Measurements from ENCODE around the gene KCTD16. TPM values are rescaled to one million over a fixed set of nuclear protein-coding genes. Genes with fewer than 3 reads are reported as not detected.

KCTD16 gene
- total RNA-seq, 1 experiment from 2014 or later = 0.14 TPM

- CTCF ChIA-PET = no interaction called here
- no TSS peak for BruUV-seq (replicated peaks)
- intact Hi-C loops (cut with micrococcal nuclease; ENCODE audit: unreplicated experiment) = no loop called here
- DNase-seq = no peak
- peaks cover 3% of the 10 kb centered on the region for H3K27me3 Mint-ChIP-seq (ENCODE audit: unreplicated experiment)
- no peaks in the 10 kb centered on the region for H3K36me3 Mint-ChIP-seq (ENCODE audit: insufficient read depth, unreplicated experiment)
- no peak overlapping the region for H3K4me3 Mint-ChIP-seq (ENCODE audit: low read depth, unreplicated experiment)
- no peak overlapping the region for H3K27ac Mint-ChIP-seq (ENCODE audit: unreplicated experiment)
- TF ChIP-seq CTCF (IDR thresholded peaks at IDR 0.05; ENCODE audit: unreplicated experiment) = no peak
- no peaks in the 10 kb centered on the region for H3K4me1 Mint-ChIP-seq (ENCODE audit: low read depth, unreplicated experiment)
- no peaks in the 10 kb centered on the region for H3K9me3 Mint-ChIP-seq (ENCODE audit: low read depth, unreplicated experiment)
Observed at GRCh38 chr5:144230806-144231205, 60.1 kb downstream of the KCTD16 start.

DNA sequence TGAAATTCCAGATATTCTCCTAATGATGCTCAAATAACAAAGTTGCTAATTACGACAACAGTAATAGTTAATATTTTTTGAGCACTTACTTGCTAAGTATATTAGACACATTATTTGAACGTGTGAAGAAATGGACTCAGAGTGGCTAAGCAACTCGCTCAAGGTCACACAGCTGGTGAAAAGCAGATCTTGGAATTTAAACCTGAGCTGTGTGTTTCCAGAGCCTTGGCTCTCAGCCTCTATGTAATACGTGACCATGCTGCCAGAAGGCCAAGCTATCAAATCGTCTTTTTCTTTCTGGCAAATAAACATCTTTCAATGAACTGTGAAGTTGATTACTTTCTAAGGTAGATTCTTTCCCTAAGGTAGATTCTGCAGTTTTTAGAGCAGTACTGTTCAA lies 61.6 kb downstream of the KCTD16 start:
- no peaks in the 10 kb centered on the region for H3K9me3 Mint-ChIP-seq (ENCODE audit: low read depth, unreplicated experiment)
- intact Hi-C loops (cut with micrococcal nuclease; ENCODE audit: unreplicated experiment) = no loop called here
- BruUV-seq (replicated peaks) = no TSS peak

DNA sequence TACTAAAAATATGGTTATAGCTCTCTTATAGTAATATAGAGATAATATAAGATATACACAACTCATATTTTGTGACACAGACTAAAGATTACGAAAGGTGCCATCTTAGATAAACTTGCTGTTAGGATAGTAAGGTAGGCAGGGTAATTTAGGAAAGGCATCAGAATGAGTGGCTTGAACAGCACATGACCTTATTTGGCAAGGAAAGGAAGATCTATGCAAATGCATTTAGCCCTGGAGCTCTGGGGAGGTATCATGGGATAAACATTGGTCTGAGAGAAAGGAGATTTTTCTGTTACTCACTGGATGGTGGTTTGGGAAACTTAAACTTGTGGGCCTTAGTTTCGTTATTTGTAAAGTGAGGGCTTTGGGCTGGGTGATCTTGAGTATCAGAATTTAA lies 65.8 kb downstream of the KCTD16 start:
- BruUV-seq (replicated peaks) = no TSS peak
- no peaks in the 10 kb centered on the region for H3K36me3 Mint-ChIP-seq (ENCODE audit: insufficient read depth, unreplicated experiment)
- no peak for TF ChIP-seq CTCF (IDR thresholded peaks at IDR 0.05; ENCODE audit: unreplicated experiment)
- H3K4me1 Mint-ChIP-seq (ENCODE audit: low read depth, unreplicated experiment) = no peaks in the 10 kb centered on the region
- no peak overlapping the region for H3K27ac Mint-ChIP-seq (ENCODE audit: unreplicated experiment)
- no peak for DNase-seq
- intact Hi-C loops (cut with micrococcal nuclease; ENCODE audit: unreplicated experiment) = no loop called here
- no peak overlapping the region for H3K4me3 Mint-ChIP-seq (ENCODE audit: low read depth, unreplicated experiment)
- CTCF ChIA-PET = no interaction called here
- peaks cover 50% of the 10 kb centered on the region for H3K27me3 Mint-ChIP-seq (ENCODE audit: unreplicated experiment)
- no peaks in the 10 kb centered on the region for H3K9me3 Mint-ChIP-seq (ENCODE audit: low read depth, unreplicated experiment)

More for the DNA sequence above, 61.6 kb downstream of the KCTD16 start:
- Mint-ChIP-seq H3K36me3 (ENCODE audit: insufficient read depth, unreplicated experiment) (no peaks in the 10 kb centered on the region), H3K27ac (ENCODE audit: unreplicated experiment) (no peak overlapping the region), H3K4me3 (ENCODE audit: low read depth, unreplicated experiment) (no peak overlapping the region), H3K4me1 (ENCODE audit: low read depth, unreplicated experiment) (no peaks in the 10 kb centered on the region), H3K27me3 (ENCODE audit: unreplicated experiment) (peaks cover 18% of the 10 kb centered on the region)
- DNase-seq = no peak
- no peak for TF ChIP-seq CTCF (IDR thresholded peaks at IDR 0.05; ENCODE audit: unreplicated experiment)
- CTCF ChIA-PET = no interaction called here

DNA sequence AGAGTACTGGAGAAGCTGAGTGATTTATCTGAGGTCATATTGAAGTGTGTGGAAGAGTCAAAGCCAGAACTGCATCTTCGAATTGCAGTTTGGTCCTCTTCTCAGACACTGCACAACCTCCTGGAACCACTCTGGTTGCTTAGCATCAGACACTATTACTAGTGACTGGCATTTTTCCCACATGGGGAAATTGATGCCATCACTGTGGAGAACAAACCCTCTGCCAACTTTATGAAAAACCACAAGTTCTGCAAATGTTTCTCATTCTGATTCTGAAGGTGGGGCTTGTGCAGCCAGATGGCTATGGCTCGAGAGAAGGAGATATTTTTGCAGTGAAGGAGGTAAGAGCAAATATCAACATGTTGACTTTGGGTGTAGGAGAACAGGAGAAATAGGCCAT lies 67.2 kb downstream of the KCTD16 start:
- CTCF ChIA-PET = no interaction called here
- H3K36me3 Mint-ChIP-seq (ENCODE audit: insufficient read depth, unreplicated experiment) = no peaks in the 10 kb centered on the region
- no peak for TF ChIP-seq CTCF (IDR thresholded peaks at IDR 0.05; ENCODE audit: unreplicated experiment)
- H3K9me3 Mint-ChIP-seq (ENCODE audit: low read depth, unreplicated experiment) = no peaks in the 10 kb centered on the region
- no TSS peak for BruUV-seq (replicated peaks)
- intact Hi-C loops (cut with micrococcal nuclease; ENCODE audit: unreplicated experiment) = no loop called here
- H3K4me3 Mint-ChIP-seq (ENCODE audit: low read depth, unreplicated experiment) = no peak overlapping the region
- no peaks in the 10 kb centered on the region for H3K4me1 Mint-ChIP-seq (ENCODE audit: low read depth, unreplicated experiment)
- DNase-seq = no peak
- no peak overlapping the region for H3K27ac Mint-ChIP-seq (ENCODE audit: unreplicated experiment)
- H3K27me3 Mint-ChIP-seq (ENCODE audit: unreplicated experiment) = peaks cover 50% of the 10 kb centered on the region

GRCh38 chr5:144247131-144247530 lies 76.5 kb downstream of the KCTD16 start:
- intact Hi-C loops (cut with micrococcal nuclease; ENCODE audit: unreplicated experiment) = no loop called here
- no peaks in the 10 kb centered on the region for H3K9me3 Mint-ChIP-seq (ENCODE audit: low read depth, unreplicated experiment)
- no peak overlapping the region for H3K4me3 Mint-ChIP-seq (ENCODE audit: low read depth, unreplicated experiment)
- CTCF ChIA-PET = no interaction called here
- H3K27ac Mint-ChIP-seq (ENCODE audit: unreplicated experiment) = no peak overlapping the region
- H3K4me1 Mint-ChIP-seq (ENCODE audit: low read depth, unreplicated experiment) = no peaks in the 10 kb centered on the region
- no peak for TF ChIP-seq CTCF (IDR thresholded peaks at IDR 0.05; ENCODE audit: unreplicated experiment)
- peaks cover 32% of the 10 kb centered on the region for H3K27me3 Mint-ChIP-seq (ENCODE audit: unreplicated experiment)
- BruUV-seq (replicated peaks) = no TSS peak
- no peak for DNase-seq
- H3K36me3 Mint-ChIP-seq (ENCODE audit: insufficient read depth, unreplicated experiment) = no peaks in the 10 kb centered on the region

Data from Calu3 (cell line).